B cell (primary cell): ENCODE measurements around the gene C5orf34. TPM values are rescaled to one million over a fixed set of nuclear protein-coding genes. Genes with fewer than 3 reads are reported as not detected.
A peak's percentile ranks its signal among the peaks of the same experiment; 100 is the strongest.

Experiments used
- ATAC-seq: fragments of 200-7000 bp; cut with Tn5 transposase; one replicate; pipeline ENCODE4 v1.10.0; 2021; ENCODE audit warnings: low read depth, mild to moderate bottlenecking, moderate number of reproducible peaks, moderate library complexity
- CTCF ChIA-PET: fragments of 350-600 bp; sonication (Branson Sonifier 250); formaldehyde crosslinking; loops from one replicate; lab custom pipeline; 2021; ENCODE audit warnings: antibody characterized with exemption, inconsistent platforms; lab: Charles Lee
- POLR2A ChIA-PET: fragments of 350-600 bp; sonication (Branson Sonifier 250); formaldehyde crosslinking; loops from one replicate; lab custom pipeline; 2021; ENCODE audit warnings: antibody characterized with exemption; lab: Charles Lee
- DNase-seq: peaks from one replicate; pipeline ENCODE4 v3.0.0; 2013
- H2AFZ ChIP-seq: 2 replicates; pipeline ENCODE4 v1.6.1; 2012; ENCODE audit warnings: mild to moderate bottlenecking, low read depth, low read length; ENCODE audit not compliant: insufficient read depth, poor library complexity, severe bottlenecking
- H3K27ac ChIP-seq, 2 donors: 1 replicate in 1 of 2; 2 replicates in 1 of 2; pipeline ENCODE4 v1.5.1; 2012 to 2013; ENCODE audit warnings: low read length in 2 of 2, mild to moderate bottlenecking in 2 of 2, moderate library complexity in 1 of 2
- H3K27me3 ChIP-seq, 4 experiments: fragments of 200-600 bp in 1 of 4; sonication (generic) in 1 of 4; replicated peaks in 1 of 4; 1 replicate in 2 of 4; 2 replicates in 2 of 4; pipeline versions ENCODE4 v1.6.1 to v1.7.0; 2013 to 2016; ENCODE audit warnings: low read length in 3 of 4, mild to moderate bottlenecking in 2 of 4, mixed read lengths in 1 of 4, moderate library complexity in 1 of 4; ENCODE audit not compliant: insufficient read depth in 4 of 4, control insufficient read depth in 3 of 4; ENCODE audit errors: control extremely low read depth in 1 of 4
- H3K36me3 ChIP-seq, 2 experiments: replicated peaks in 1 of 2; 1 replicate in 1 of 2; 2 replicates in 1 of 2; pipeline versions ENCODE4 v1.6.1 to v1.7.1; 2013; ENCODE audit warnings: low read length in 1 of 2; ENCODE audit not compliant: insufficient read depth in 2 of 2, control insufficient read depth in 1 of 2; ENCODE audit errors: control extremely low read depth in 1 of 2, extremely low read depth in 1 of 2
- H3K4me1 ChIP-seq, 2 donors: fragments of 200-600 bp in 1 of 2; sonication (generic) in 1 of 2; 1 replicate in 1 of 2; 2 replicates in 1 of 2; pipeline versions ENCODE4 v1.5.1 to v1.6.1; 2013 to 2017; ENCODE audit warnings: low read length in 2 of 2; ENCODE audit not compliant: control insufficient read depth in 2 of 2, insufficient read depth in 2 of 2
- H3K4me2 ChIP-seq: replicated peaks from 2 replicates; pipeline ENCODE3; 2012; ENCODE audit warnings: mild to moderate bottlenecking, low read depth, low read length; ENCODE audit not compliant: poor library complexity, severe bottlenecking
- H3K4me3 ChIP-seq, 5 experiments: fragments of 200-600 bp in 1 of 5; sonication (generic) in 1 of 5; 1 replicate in 3 of 5; 2 replicates in 2 of 5; pipeline versions ENCODE4 v1.5.1 to v1.7.0; 2011 to 2016; ENCODE audit warnings: low read length in 4 of 5, mild to moderate bottlenecking in 4 of 5, low read depth in 2 of 5, control low read depth in 1 of 5, moderate library complexity in 1 of 5; ENCODE audit not compliant: insufficient read depth in 1 of 5; ENCODE audit errors: control extremely low read depth in 1 of 5, extremely low read depth in 1 of 5
- H3K79me2 ChIP-seq: fragments of 200-600 bp; sonication (generic); one replicate; pipeline ENCODE4 v1.6.0; 2016; ENCODE audit warnings: low read length; ENCODE audit not compliant: control insufficient read depth, insufficient read depth
- H3K9ac ChIP-seq: fragments of 200-600 bp; sonication (generic); 2 replicates; pipeline ENCODE4 v1.6.1; 2017; ENCODE audit warnings: mild to moderate bottlenecking, low read length, moderate library complexity
- H3K9me3 ChIP-seq, 3 donors: one replicate each; pipeline versions ENCODE4 v1.6.1 to v1.7.1; 2013; ENCODE audit warnings: low read length in 2 of 3; ENCODE audit not compliant: control insufficient read depth in 2 of 3, insufficient read depth in 1 of 3; ENCODE audit errors: control extremely low read depth in 1 of 3
- H4K20me1 ChIP-seq: 2 replicates; pipeline ENCODE4 v1.6.0; 2012; ENCODE audit warnings: mild to moderate bottlenecking, low read length; ENCODE audit not compliant: insufficient read depth, control insufficient read depth, poor library complexity, severe bottlenecking
- H3K27ac Mint-ChIP-seq: one replicate; pipeline ENCODE4 v1.8.0; 2021; ENCODE audit warnings: mixed read lengths
- H3K27me3 Mint-ChIP-seq: one replicate; pipeline ENCODE4 v1.8.0; 2021; ENCODE audit warnings: mixed read lengths
- H3K4me1 Mint-ChIP-seq: one replicate; pipeline ENCODE4 v1.8.0; 2021; ENCODE audit warnings: mixed read lengths
- H3K4me3 Mint-ChIP-seq: one replicate; pipeline ENCODE4 v1.8.0; 2021; ENCODE audit warnings: mixed read lengths
- H3K9me3 Mint-ChIP-seq: one replicate; pipeline ENCODE4 v1.8.0; 2022; ENCODE audit warnings: mixed read lengths; ENCODE audit not compliant: insufficient read depth
- EZH2 ChIP-seq: IDR thresholded peaks from 2 replicates; pipeline ENCODE4 v1.6.1; 2012; ENCODE audit warnings: borderline replicate concordance, low read depth, mild to moderate bottlenecking, moderate library complexity, low read length; ENCODE audit not compliant: insufficient read depth, poor library complexity, severe bottlenecking
- WGBS: methylation state at CpG from one replicate; pipeline ENCODE4 v1.1.5; 2013; ENCODE audit warnings: missing lambda C conversion rate; ENCODE audit not compliant: insufficient coverage; 5-methylcytosine and 5-hydroxymethylcytosine counted together
- intact Hi-C: fragments of 100-400 bp; cut with micrococcal nuclease; formaldehyde crosslinking; loops from one replicate; pipeline ENCODE4 v1.10.0; 2022
- polyA plus RNA-seq: library from polyadenylated mRNA; depleted of rRNA; stranded (reverse); fragments of >200 nt; gene quantifications from 2 replicates; pipeline ENCODE4 v1.2.3, GENCODE V29; 2012
- total RNA-seq, 2 donors: library from RNA; stranded (reverse); fragments of 120-200 nt in 1 of 2; gene quantifications; 1 replicate in 1 of 2; 2 replicates in 1 of 2; pipeline versions ENCODE4 v1.2.3 to v1.2.4, GENCODE V29; 2013 to 2022
- TF ChIP-seq, protein P1 (sequence below): fragments of 200-600 bp; IDR thresholded peaks from one replicate; pipeline ENCODE4 v1.8.0; 2022; ENCODE audit warnings: antibody characterized with exemption, mild to moderate bottlenecking

C5orf34 gene
- total and polyA plus RNA-seq, 2 donors (not counting 1 experiment from before 2014, with no cell fraction given), result 2.6 to 5.5 TPM

DNA sequence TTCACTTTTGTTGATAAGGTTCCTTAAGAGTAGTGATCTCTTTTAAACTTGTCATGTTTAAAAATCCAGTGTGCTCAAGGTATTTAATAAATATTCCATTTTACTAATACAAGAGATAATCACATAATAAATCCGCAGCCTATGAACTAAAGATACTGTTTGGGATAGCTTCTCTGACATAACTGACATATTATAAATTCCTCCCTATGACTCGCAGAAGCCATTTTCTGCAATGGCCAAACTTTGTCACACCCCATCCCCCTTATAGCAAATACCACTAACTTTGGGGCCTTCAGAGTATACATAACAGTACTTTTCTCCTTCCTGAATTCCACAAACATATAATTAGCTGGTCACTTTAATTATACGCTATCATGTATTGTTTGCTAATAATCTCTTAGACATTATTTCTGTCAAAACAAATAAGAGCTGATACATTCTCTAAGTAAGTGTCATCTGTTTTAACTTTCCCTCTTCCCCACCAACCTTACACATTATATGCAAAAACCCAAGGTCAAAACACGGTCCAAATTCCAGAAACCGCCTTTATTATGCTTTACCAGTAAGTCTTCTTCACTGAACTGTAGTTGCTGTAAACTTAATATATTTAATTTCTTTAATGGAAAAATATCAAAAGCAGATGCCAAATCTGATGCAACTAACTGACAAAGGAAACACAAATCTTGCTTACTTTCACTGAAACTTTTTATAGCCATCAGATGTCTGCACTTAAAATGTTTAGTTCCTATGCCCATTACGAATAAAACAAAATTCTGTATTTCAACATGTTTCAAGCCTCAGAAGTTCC is 32.3 kb downstream of the C5orf34 start:
- 90% methylated on average over 1 of the region's 6 CpGs for WGBS
- H3K4me1 Mint-ChIP-seq, result peaks cover 33% of the 10 kb centered on the region
- no peaks in the 10 kb centered on the region for H3K9me3 Mint-ChIP-seq
- Histone ChIP-seq H2AFZ (peak overlapping the region; percentile 87), H3K4me1 (peaks cover 22 to 23% of the 10 kb centered on the region in 2 donors), H3K4me2 (peak overlapping the region; percentile 77), H3K27me3 (no peaks in the 10 kb centered on the region), H3K79me2 (peaks cover 22% of the 10 kb centered on the region), H3K9me3 (no peaks in the 10 kb centered on the region), H3K9ac (peak overlapping the region; percentile 93), H3K36me3 (no peaks in the 10 kb centered on the region), H3K27ac (peak overlapping the region; percentile 94 to 99), H3K4me3 (peak overlapping the region; percentile 58 to 92 (median 89)), H4K20me1 (no peaks in the 10 kb centered on the region)
- CTCF ChIA-PET, result no interaction called here
- TF ChIP-seq EZH2, result no peak
- TF ChIP-seq, protein P1, sequence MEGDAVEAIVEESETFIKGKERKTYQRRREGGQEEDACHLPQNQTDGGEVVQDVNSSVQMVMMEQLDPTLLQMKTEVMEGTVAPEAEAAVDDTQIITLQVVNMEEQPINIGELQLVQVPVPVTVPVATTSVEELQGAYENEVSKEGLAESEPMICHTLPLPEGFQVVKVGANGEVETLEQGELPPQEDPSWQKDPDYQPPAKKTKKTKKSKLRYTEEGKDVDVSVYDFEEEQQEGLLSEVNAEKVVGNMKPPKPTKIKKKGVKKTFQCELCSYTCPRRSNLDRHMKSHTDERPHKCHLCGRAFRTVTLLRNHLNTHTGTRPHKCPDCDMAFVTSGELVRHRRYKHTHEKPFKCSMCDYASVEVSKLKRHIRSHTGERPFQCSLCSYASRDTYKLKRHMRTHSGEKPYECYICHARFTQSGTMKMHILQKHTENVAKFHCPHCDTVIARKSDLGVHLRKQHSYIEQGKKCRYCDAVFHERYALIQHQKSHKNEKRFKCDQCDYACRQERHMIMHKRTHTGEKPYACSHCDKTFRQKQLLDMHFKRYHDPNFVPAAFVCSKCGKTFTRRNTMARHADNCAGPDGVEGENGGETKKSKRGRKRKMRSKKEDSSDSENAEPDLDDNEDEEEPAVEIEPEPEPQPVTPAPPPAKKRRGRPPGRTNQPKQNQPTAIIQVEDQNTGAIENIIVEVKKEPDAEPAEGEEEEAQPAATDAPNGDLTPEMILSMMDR, result no peak
- ATAC-seq (no peak), DNase-seq (no peak)
- POLR2A ChIA-PET, result interaction anchor here (2.4 kb wide), 1 partner anchor 463 kb away, joined by 29 read pairs; no protein-coding TSS in a partner anchor
- intact Hi-C loops, result loop anchor here (1.0 to 10.0 kb wide), 11 partner anchors 33 to 1578 kb away; partner anchors contain the start of genes C5orf34, FBXO4, NNT and PAIP1
- H3K27ac Mint-ChIP-seq, result peak overlapping the region; percentile 100
- no peaks in the 10 kb centered on the region for H3K27me3 Mint-ChIP-seq
- H3K4me3 Mint-ChIP-seq, result peak overlapping the region; percentile 100
